Inflammatory macrophage treated with lipopolysaccharide for 1 hour (primary cell): ENCODE data around the gene SSR2.
"Not testable (repeated sequence)": the region's sequence is repeated elsewhere in the genome, so short reads cannot be mapped to it uniquely, and the experiment has no call there.

ENCODE experiments used
- DNase-seq, 2 donors: peaks; one replicate each; pipeline ENCODE4 v3.0.0-alpha.2; 2020 to 2022

Gene SSR2

GRCh38 chr1:155990005-155990739, 30.6 kb downstream of the SSR2 start:
- peak; percentile 92 to 99 for DNase-seq

DNA sequence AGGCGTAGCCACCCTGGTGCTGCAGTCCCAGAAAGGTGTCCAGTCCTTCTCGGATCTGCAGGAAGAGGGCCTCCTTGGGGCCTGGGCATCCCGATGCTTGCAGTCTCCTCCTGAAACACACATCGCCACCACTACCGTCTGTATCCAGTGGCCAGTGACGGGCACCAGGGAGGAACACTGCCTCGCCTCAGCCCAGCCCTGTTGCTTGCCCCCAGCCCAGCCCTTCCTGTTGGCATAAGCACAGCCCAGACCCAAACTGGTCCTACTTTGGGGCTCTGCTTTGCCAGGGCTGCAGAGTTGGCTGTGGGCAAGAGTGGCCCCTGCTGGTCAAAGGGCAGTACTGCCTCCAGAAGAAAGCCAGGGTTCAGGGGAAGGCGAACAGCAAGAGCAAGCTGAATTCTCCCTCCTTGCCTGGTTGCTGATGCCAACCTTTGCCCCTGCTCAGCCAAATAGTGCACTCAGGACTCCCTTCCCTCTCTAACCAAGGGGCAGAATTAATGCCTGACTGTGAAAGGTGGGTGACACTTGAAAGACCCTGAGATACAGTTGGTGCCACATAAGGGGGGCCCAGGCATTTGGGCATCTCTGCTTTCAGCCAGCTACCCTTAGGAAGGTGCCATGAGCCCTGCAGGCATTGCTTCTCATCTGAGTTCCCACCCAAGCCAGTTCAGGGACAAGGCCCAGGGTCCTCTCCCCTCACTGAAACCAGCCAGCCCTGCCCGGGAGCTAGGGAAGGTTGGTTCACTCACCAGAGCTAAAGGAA, 31.3 kb downstream of the SSR2 start:
- DNase-seq: peak; percentile 76 to 89

DNA sequence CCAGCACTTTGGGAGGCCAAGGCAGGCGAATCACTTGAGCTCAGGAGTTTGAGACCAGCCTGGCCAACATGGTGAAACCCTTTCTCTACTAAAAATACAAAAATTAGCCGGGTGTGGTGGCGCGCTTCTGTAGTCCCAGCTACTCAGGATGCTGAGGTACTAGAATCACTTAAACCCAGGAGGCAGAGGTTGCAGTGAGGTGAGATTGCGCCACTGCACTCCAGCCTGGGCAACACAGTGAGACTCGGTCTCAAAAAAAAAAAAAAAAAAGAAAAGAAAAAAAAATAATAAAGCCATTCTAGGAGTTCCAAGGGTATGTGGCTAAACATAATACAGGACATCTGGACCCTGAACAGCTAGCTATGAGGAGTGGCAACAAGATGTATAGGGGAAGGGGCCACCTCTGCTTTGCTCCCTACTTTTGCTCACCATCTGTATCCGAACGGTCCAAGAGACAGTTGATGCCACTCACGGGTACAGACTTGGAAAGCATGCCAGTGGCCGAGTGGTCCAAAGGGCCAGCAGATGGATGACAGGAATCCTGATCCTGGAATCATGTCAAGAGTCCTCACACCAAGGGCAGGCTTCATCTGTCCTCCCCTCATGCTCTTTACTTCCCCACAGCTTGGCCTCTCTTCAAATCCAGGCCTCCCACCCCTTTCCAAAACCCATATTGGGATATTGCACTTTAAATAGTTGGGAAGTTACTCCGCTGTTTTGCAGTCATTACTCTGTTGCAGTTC, 35.7 kb downstream of the SSR2 start:
- DNase-seq: not testable (repeated sequence)

- DNase-seq: no peak
Observed at GRCh38 chr1:155984341-155984740, 36.4 kb downstream of the SSR2 start.

DNA sequence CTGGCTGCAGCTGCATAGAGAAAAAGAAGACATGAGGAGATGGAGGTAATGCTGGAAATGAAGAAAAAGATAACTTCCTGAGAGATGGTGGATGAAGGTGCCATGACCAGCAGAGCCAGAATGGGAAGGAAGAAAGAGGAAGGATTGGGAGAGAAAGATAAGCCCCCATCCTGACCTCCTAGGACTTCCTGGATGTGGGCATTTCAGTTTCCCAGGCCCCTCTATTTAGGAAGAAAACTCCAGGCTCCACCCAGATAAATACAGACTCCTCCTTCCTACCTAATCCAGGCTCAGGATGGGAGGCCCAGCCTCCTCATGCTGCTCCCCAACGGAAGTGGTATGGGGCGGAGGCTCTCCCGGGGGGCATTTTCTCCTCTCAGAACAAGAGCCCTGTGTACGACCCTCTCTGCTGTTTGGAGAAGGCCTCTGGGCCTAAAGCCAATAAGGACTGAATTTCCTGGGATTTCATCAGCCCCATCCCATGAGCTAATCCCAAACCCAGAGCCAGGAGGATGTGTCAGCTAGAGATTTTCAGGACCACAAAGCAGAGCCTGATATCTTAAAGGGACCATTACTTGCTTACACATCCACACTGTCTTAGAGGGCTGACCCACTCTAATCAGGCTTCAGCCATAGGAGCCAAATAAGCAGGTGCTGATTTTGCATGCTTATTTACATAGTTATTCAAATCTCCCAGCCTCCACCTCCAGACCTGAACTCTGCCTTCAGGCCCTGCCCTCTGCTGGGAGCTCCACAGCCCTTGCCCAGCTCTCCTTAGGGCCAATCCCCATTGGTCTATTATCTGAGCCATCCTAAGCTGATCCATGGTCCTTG, 37.3 kb downstream of the SSR2 start:
- no peak for DNase-seq

GRCh38 chr1:155982106-155982505, 38.6 kb downstream of the SSR2 start:
- DNase-seq: no peak

GRCh38 chr1:155981266-155982088, 39.3 kb downstream of the SSR2 start:
- peak; percentile 70 to 87 for DNase-seq

DNA sequence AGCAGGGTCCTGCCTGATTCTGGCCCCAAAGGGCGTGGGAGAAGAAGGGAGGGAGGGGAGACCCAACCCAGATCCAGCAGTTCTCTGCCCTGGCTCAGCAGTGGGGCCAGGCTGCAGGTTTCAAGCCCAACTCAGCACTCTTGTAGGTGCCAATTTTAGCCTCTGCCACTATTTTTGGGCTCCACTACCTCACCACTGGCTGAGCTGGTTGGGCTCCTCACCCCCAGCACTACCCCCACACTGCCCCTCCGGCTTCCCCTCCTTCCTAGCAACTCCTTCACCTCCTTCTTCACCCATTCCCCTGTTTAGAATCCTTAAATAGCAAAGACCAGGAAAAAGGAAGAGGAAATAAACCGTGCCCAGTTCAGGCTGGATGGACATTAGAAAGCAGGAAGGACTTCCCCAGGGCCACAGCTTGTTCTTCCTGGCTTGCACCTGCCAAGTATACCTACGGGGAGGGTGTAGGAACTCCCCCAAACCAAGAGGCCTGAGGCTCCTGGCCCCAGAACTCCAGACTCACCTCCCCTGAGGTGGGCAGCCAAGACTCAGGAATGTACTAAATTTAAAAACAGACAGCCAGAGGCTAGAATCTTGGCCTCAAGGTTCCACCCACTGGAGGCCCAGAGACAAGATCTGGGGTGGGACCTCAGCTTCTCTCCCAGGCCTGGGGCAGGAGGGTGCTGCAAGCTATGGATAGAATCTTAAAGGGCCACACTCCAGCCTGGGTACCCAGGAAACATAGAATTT, 41.0 kb downstream of the SSR2 start:
- no peak for DNase-seq

- peak; percentile 92 to 97 for DNase-seq
Observed at GRCh38 chr1:155978973-155979429, 41.8 kb downstream of the SSR2 start.

- DNase-seq: peak; percentile 80 to 87
Observed at GRCh38 chr1:155978325-155978972, 42.3 kb downstream of the SSR2 start, which contains the start of gene ARHGEF2. ARHGEF2 (minus strand) TSS chr1:155978547; CDS start chr1:155978427, 120 bp downstream.

DNA sequence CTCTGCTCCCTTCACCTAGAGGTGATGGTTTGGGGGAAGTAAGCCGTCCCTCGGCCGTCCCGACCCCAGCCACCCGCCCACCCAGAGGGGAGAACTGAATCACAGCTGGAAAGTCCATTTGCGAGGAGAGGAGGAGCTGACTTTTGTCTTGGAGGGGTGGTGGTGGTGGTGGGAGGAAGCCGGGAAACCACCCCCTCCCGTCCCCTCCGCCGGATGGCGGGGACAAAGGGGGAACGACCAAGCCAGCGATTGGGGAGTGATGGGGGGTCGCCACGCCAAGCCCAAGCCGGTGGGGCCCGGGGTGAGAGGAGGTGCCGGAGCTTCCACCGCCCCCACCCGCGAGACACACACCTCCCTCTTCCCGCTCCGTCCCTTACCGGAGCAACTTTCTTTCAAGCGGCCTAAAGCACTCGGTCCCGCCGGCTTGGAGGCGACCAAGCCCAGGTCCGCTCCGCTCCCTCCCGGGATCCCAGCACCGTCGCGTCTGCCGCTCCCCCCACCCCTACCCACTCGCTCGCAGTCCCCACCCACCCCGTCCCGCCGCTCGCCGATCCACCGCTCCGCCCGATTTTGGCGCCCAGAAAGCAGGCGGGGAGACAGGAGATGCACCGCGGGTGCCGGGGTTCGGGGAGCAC, 42.9 kb downstream of the SSR2 start:
- peak; percentile 85 to 95 for DNase-seq

GRCh38 chr1:155976913-155977689, 43.6 kb downstream of the SSR2 start:
- DNase-seq: no peak

DNA sequence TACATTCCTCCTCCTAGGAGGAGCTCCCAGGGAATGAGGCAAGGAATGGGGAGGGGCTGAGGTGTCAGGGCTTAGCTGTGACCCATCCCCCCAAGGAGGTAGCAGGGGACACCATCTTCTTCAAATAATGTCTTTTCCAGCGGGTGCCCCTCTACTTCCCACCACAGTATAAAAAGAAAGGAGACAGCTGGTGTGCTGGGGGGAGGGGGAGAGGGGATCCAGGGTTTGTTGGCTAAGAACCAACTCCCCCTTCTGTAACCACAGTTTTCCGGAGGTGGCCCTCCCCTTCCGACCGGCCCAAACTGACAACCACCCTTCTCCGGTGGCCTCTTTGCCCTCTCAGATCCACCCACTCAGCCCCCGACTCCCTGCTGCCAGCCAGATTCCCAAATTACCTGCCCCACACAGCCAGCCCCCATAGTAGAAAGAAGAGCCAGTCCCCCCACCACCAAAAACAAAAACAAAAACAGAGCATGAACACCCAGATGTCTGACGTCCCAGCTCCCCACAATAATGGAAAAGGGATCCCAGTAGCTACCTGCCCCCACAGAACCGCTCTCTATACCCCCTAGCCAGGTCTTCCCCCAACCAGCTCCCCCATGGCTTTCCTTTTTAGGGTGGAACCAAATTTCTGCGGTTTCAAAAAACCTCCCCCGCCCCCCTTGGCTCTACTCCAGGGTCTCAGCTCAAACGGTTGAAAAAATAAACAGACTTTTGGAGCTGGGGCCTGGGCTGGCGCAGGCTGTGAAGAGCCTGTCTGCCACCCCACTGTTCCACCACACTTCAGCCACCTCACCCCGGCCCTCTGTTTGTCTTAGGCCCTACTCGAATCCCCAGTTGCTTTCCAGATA, 44.5 kb downstream of the SSR2 start:
- DNase-seq: peak; percentile 44 to 49

DNA sequence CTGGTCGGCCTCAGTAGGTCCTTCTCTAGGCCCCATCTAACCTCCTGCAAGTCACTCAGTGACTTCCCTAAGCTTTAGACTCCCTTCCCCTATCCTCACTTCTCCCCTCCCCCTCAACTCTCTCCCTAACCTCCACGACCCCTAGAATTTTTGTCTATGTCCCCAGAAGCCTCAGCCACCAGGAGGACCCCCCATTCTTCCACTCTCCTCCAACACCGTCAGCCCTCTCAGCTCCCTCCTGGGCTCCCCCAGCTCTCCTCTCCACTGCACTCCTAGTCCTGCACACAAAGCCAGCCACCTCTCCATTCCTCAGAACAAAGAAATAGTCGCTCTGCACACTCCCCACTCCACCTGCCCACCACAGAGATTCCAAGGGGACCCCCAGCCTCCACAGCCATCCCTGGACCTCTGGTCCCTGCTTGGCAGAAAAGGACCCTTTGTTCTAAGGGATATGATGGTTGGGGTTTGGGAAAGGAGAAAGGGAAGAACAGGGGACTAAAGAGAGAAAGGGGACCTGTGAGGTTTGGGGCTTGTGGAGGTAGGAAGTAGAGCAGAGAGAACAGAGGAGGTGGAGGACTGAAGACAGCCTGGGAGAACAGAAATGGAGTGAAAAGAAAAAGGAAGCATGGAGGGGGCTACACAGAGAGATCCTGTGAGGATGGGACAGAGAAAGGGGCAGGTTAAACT, 45.2 kb downstream of the SSR2 start:
- no peak for DNase-seq

DNA sequence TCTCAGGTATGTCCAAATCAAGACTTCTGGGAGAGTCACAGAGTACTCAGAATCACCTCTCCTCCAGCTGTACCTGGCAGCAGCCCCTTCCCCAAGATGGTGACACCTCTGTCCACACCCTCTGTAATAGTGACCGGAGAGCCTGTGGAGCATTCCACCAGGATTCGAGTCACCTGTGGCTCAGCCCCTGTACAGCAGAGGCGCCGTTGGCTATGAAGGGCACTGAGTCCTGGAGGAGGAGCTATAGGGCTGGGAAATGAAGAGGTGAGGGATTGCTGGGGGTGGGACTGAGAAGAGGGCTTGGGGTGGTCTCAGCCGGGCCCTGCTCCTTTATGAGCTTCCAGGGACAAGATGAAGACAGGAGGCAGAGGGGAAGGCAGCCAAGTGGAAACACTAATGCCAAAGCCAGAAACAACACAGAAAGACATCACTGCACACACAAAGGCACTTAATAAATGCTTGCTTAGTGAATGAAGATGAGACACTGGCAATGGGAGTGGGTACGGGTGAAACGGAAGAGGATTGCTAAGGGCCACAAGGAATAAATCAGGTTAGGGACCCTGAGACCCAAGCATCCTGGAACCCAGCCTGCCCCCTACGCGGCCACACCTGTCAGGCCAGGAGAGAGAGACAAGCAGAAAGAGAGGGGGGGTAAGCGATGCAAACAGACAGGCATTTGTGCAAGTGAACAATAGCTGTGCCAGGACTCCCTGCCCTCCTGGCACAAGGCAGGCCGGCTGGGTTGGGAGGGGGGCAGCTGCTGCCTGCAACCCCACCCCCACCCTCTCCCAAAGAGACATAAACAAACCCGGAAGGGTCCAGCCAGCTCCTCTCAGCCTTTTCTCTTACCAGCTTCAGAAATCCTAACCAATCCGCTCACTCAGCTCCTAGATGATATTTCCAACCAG, 46.3 kb downstream of the SSR2 start:
- DNase-seq: no peak

DNA sequence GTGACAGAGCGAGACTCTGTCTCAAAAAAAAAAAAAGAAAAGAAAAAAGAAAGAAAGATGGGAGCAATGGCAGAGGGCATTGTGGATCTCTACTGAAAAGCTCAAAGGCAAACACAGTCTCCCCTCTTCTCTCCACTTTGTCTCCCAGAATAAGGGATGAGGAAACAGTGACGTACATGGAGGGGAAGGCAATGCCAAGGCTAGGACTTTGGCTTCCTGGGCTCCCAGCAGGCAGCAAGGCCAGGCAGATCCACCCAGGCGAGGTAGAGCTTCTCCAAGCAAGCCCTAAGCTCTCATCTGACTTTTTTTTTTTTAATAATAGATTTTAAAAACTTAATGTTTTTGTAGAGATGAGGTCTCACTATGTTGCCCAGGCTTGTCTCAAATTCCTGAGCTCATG, 47.0 kb downstream of the SSR2 start:
- DNase-seq: no peak
